Fibroblast of skin of abdomen (primary cell): ENCODE results near the gene GJA1.

ENCODE experiments used
- DNase-seq: peaks from one replicate; pipeline ENCODE4 v3.0.0-alpha.2; 2013

Gene GJA1

DNA sequence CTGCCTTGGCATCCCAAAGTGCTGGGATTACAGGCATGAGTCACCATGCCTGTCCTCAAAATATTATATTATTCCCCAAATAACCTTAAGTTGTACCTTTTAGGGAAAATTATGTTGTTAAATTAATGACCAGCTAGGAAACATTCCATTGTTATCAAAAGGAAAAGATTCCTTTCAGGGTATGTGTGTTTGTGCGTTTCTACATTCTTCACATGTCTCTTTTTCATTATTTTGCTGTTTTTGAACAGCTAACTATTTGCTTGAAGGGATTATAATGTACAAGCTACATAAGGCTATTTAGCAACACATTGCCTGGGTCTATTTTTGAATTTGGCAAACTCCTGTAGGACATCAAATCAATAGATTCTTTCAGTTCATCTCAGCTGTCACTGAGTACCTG lies 57.1 kb downstream of the GJA1 start:
- no peak for DNase-seq

DNA sequence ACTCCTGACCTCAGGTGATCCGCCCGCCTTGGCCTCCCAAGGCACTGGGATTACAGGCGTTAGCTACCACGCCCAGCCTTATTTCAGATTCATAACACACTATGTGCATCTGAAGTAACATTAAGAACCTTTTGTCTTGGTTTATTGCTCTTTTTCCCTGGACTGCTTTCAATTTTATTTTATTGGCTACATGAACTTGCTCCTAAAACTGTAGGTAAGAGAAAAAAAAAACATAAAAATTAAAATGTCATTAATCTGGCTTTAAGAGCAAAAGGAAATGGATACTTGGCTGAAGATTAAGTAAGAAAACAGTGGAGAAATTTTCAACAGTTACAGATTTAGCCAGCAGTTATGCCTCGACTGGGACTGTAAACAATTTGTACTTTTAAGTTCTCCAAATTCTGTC lies 62.5 kb downstream of the GJA1 start:
- DNase-seq: no peak

GRCh38 chr6:121498481-121499276 lies 63.2 kb downstream of the GJA1 start:
- DNase-seq: no peak
